ENCODE data around the gene CSNK1D.

The CSNK1D gene

DNA sequence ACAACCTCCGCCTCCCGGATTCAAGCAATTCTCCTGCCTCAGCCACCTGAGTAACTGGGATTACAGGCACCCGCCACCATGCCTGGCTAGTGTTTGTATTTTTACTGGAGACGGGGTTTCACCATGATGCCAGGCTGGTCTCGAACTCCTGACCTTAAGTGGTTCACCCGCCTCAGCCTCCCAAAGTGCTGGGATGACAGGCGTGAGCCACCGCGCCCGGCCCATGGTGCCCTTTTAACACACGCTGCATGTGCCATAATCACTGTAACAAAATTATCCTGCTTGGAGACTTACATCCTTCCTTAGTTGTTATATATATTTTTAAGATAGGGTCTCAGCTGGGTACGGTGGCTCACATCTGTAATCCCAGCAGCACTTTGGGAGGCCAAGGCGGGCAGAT is 38.5 kb upstream of the CSNK1D start:
- no peak for FAIRE-seq
- DNase-seq (ENCODE audit: insufficient read length, low spot score): no peak

DNA sequence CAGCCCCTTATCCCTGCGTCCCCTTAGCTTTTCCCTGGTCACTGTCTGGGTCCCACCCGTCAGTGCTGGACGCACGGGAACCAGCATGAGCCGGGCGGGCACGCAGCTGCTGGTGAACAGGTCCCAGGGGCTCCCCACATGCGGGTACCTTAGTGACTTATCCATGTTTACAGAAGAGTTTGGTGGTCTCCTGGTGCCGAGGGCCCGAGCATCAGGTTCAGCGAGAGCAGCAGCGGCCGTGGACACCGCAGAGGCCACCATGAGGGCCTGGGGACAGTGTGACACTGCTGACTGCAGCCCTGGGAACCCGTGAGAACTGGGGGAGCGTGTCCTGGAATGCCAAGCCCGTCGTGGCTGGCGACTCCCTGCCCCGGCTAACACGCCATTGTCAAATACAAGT is 37.4 kb upstream of the CSNK1D start:
- FAIRE-seq: no peak
- DNase-seq (ENCODE audit: insufficient read length, low spot score): no peak

DNA sequence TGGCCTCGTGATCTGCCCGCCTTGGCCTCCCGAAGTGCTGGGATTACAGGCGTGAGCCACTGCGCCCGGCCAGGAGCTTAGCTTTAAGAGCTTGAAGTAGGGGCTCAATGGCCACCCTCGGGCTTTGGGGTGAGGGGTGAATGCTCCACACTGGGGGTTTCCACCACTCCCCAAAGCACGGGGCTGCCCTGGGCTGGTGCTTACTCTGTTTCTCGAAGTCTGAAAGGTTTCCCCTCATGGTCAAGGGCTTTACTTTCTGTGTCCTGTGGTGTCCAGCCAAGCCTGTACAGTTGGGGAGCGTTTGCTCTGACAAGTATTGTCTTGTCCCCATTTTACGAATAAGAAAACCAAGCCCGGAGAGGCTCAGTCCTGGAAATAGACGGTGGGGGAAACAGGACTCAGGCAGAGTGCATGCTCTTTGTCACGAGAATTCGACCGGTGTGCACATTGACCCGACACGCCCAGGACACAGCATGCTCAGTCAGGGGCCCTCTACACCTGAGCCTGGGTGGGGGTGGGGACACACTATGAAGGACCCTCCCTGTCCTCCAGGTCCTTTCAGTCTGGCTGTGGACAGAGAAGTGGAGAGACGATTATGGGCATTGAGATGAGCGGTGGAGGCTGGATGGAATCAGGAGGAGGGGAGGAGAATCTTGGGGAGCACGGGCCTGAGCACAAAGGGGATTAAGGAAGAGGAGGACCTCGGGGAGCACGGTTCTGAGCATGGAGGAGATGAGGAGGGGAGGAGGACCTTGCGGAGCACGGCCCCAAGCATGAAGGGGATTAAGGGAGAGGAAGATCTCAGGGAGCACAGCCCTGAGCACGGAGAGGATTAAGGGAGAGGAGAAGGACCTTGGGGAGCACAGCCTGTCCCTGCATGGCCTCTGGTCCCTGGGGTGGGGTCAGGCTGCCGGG is 36.4 kb upstream of the CSNK1D start:
- no peak for FAIRE-seq
- DNase-seq (ENCODE audit: insufficient read length, low spot score): no peak

DNA sequence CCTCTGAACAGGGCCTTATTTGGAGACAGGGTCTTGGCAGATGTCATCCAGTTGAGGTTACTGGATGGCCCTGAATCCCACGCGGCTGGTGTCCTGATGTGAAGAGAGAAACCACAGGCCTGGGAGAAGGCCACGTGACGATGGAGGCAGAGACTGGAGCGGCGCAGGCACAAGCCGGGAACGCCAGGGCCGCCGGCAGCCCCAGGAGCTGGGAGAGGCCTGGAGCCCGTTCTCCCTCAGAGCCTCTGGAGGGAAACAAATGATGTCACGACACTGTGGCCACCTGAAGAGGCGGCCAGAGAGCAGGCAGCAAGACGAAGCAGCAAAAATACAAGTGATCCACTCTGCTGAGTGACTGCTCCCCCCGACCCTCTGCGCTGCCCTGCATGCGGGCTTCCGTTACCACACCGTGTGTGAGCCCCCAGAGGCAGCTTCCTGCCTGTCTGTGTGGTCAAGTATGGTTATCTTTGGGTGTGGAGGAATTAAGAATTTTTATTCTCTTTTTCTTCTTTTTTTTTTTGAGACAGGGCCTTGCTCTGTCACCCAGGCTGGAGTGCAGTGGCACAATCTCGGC is 32.3 kb upstream of the CSNK1D start:
- no peak for FAIRE-seq

DNA sequence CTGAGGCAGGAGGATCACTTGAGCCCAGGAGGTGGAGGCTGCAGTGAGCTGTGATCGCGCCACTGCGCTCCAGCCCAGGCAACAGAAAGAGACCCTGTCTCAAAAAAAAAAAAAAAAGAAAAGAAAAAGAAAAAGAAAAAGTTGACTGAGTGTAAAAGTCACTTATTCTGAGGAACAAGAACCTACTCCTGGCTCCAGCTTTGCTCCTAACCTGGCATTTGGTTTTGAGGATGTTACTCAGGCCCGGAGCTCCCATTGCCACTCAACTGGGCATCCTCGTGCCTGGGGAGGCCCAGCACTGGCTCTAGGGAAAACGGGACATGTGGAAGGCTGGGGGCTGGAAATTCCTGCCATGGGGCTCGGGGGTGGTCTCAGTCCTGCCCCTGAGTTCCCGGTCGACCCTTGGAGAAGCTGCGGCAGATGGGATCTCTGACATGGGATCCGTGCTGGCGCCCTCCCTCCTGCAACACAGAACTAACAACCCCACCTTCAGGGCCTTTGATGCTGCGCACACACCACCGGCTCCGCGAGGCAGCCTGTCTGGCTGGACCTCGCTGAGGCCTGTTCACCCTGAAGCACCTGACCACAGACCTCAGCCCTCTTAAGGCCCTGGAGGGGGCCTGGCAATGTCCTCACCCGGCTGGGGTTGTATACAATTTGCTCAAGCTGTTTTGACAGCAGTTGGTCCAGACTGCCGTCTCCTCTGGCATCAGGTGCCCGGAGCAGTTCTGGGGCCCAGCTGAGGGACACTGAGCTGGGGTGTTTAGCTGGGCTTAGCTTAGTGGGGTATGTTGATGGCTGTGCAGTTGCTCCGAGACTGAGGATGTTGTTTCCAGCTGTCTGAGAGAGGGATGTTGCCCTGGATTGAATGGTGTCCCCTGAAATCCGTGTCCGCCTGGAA is 31.6 kb upstream of the CSNK1D start:
- FAIRE-seq: no peak
- no peak for DNase-seq (ENCODE audit: insufficient read length, low spot score)

More for the DNA sequence above, 32.3 kb upstream of the CSNK1D start:
- no peak for DNase-seq (ENCODE audit: insufficient read length, low spot score)

DNA sequence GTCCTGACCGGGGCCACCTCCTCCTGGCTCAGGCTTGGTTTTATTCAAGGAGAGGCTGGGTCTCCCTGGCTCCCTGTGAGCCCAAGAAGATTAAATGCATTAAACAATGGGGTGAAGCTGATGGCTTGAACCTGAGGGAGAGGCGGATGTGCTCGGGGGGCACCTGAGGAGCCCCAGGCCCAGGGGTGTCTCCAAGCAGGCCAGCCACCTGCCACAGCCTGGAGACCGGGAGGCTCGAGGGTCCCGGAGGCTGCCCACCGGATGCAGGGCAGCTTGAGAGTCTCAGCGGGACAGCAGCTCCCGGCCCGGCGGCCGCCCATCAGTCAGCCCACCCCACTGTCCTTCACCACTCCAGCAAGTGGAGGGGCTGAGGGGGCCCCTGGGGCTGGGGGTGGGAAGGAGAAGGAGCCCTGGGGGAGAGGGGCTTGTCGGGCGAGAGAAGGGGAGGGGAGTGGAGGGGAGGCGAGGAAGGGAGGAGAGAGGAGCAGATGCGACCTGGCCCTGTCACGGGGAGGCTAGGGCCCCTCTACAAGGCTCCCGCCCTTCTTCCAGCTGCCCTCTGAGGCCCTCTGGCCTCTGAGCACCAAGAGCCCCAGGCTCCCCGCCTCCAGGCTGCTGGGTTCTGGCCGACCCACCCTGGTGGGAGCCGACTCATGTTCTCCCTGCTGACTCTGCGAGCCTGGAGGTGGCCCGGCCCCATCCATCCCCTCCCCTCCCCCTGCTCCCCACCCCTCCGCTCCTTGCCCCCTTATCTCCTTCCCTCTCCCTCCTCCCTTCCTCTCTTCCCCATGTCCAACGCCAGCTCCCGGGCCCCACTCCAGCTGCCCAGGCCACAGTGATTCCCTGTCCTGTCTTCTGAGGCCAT is 30.7 kb upstream of the CSNK1D start:
- DNase-seq (ENCODE audit: insufficient read length, low spot score): no peak
- no peak for FAIRE-seq

DNA sequence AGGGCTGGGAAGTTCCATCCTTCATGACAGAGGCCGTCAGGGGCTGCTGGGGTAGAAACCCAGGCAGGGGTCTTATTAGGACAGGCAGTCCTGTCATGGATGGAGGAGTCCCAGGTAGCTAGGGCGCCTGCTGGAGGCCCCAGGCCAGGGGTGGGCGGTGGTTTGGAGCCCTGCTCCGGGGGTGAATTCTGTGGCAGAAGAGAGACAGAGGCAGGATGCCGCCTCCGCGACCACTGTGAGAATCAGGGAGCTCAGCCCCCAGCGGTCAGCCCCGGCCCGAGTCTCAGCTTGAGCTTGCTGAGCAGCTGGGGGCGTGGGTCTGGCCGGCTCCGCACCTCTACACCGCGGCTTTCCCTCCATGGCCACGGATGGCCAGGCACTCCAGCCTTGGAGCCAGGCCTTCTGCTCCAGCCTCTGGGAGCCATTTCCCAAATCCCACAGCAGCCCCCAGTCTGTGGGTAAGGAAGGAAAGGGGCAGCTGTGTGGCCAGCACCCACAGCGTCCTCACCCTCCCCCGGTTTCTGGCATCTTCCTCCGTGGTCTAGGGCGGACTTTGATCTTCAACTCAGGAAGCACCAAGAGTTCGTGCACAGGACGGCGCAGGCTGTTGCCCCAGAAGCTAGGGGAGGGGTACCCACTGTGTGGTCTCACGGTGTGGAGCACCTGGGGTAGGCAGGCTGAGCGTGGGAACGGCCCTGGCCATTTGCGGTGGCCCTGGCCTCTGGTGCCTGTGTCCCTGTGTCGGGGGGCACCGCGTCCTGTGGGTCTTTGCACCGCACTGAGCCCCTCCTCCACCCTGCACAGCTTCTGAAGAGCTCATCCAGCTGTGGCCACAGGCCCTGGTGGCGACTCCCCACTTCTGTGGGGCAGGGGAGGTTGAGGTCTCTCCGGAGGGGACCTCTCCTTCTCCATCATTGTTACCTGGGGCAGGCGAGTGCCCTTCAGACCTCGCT is 29.8 kb upstream of the CSNK1D start:
- no peak for FAIRE-seq
- no peak for DNase-seq (ENCODE audit: insufficient read length, low spot score)

DNA sequence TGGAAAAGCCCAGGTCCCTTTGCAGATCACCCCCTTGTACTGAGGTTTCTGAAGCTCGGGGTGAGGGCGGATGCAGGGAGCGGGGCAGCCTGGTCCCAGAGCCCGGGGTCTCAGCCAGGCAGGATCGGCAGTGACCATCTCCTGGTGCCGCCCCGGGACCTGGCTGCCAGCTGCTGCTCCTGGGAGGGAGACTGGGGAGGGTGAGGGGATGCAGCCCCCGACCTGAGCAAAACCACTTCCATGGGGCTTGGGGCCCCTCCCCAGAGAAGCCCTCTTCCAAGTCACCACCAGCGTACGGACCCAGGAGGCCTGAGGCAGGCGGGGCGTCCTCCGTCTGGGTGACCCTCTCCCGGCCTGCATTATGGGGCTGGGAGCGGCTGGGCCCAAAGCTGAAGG is 29.1 kb upstream of the CSNK1D start:
- FAIRE-seq (no peak), DNase-seq (ENCODE audit: insufficient read length, low spot score) (no peak)

DNA sequence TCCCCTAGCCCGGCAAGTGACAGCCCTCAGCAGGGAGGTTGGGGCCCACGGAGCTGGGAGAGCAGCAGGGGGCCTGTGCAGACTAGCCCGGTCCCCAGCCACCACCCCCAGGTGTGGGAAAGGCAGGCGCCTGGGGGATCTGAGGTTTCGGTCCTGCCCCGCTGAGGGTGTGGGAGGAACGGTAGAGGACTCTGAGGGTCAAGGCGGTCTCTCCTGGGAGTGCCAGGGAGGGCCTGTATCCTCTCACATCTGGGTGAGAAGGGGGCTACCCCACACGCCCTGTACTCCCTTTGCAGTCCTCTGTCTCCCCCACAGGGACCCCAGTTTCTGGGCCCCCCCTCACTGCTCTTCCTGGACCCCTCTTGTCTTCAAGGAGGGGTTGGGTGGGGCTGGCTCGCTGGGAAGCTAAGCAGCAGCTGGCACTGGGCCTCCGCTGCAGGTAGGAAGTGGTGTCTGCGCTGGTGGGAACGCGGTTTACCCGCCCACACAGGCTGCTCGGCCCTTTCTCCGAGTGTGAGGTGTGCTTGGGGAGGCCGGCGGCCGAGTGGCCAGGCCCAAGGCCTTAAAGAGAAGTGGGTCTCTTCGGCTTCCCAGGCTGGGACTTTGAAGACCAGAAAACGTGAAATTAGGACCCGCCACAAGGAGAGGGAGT is 28.5 kb upstream of the CSNK1D start:
- FAIRE-seq (no peak), DNase-seq (ENCODE audit: insufficient read length, low spot score) (no peak)

DNA sequence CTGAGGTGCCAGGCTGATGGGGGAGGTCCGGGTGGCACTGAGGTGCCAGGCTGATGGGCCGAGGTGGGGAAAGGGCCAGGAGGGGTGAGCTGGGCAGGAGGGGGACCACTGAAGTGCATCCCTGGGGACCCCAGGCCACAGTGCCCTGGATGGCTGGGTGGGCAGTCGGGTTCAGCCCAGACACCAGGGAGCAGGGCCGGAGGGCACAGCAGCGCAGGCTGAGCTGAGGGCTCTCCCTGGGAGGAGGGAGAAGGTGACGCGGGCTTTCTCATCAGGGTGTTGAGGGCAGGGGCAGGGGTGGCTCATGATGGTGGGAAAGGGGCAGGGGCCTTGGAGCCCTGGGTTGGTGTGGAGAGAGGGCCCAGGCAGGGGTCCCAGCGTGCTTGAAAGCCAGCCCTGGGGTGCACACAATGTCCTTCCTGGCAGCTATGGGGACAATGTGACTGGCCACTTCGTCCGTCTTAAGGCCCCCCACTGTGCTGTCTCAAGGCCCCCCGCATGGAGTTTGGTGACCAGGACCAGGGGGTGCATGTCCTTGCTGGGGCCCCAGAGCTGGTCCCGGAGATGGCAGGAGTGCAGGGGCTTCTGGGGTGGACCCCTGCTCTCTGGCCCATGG is 27.9 kb upstream of the CSNK1D start:
- FAIRE-seq: no peak
- DNase-seq (ENCODE audit: insufficient read length, low spot score): no peak

DNA sequence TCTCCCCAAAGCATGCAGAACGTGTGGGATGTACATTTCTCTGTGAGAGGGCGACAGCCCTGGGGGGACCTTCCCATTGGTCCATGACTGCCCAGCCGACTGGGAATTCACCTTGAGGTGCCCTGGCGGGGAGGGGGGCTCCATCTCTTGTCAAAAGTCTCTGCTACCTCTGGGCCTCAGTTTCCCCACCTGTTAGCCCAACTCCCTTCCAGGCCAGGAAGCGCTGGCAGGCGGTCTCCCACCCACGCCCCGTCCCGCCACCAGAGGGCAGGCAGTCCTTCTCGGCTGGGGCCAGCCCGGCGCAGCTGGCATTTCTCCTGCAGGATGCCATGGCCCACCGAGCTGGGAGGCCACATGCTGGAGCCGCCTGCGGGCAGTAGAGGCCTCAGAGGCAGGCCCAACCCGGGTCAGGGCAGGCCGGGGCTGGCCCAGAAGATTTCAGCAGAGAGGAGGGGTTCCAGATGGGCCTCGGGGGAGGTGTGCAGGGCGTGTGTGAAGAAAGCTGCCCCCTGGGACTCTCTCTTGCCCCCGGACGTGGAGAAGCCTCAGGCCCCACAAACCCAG is 27.3 kb upstream of the CSNK1D start:
- no peak for FAIRE-seq
- no peak for DNase-seq (ENCODE audit: insufficient read length, low spot score)

DNA sequence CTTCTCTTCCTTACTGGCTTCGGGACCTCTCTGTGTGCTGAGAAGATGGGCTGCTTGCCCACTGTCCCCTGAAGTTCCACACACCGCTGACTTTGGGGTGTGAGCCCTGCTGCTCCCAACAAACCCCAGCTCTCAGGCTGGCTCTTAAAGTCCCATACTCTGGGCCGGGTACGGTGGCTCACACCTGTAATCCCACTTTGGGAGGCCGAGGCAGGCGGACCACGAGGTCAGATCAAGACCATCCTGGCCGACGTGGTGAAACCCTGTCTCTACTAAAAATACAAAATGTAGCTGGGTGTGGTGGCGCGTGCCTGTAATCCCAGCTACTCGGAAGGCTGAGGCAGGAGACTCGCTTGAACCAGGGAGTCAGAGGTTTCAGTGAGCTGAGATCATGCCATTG is 26.7 kb upstream of the CSNK1D start:
- FAIRE-seq: no peak

DNA sequence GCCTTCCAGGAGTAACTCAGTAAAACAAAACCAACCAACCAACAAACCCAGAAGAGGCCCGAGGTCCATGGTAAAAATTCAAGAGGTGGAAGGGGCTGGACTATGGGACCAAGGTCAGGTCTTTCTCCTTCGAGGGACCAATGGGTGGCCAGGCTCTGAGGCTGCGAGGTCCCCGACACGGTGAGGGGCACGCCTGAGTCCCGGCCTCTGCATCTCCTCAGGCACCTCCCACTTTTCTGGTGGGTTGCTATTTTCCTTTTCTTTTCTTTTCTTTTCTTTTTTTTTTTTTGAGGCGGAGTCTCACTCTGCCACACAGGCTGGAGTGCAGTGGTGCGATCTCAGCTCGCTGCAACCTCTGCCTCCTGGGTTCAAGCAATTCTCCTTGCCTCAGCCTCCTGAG is 26.0 kb upstream of the CSNK1D start:
- FAIRE-seq: no peak

More for the DNA sequence above, 26.7 kb upstream of the CSNK1D start:
- DNase-seq (ENCODE audit: insufficient read length, low spot score): no peak

DNA sequence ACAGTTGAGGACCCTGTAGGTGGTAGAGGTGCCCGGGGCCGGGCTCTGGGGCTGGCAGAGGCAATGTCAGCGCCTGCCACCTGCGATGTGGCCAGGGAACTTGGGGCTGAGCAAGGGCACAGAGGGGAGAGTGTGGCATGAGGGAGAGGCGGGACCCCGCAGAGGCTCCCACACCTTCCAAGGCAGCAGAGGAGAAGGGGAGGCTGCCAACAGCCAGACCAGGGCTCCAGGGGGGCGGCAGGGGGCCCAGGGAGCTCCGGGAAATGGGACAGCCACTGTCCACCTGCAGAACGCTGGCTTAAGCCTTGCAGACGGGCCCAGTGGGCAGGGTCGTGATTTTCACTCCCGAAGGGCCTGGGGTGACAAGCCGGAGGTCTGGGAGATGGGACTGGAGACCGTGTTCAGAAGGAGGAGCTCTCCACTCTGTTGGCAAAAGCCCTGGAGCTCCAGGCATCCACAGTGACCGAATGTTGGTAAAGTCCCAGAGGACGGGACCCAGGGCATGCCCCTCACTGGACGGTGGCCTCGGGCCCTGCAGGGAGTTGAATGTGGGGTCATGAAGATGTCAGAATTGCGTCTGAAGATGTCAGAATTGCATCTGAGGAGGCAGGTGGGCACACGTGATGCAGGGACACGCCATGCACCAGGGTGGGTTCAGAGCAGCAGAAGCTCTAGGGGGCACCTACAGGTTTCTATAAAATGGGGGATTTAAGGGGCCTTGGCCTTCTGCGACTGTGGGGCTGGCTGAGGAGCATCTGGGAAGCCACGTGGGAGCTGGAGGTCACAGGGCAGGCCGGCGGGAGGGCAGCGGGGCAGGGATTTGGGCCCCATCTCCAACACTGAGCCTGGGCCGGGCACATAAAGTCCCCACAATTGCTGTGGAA is 25.3 kb upstream of the CSNK1D start:
- DNase-seq (ENCODE audit: insufficient read length, low spot score) (no peak), FAIRE-seq (no peak)

More for the DNA sequence above, 26.0 kb upstream of the CSNK1D start:
- DNase-seq (ENCODE audit: insufficient read length, low spot score): no peak

DNA sequence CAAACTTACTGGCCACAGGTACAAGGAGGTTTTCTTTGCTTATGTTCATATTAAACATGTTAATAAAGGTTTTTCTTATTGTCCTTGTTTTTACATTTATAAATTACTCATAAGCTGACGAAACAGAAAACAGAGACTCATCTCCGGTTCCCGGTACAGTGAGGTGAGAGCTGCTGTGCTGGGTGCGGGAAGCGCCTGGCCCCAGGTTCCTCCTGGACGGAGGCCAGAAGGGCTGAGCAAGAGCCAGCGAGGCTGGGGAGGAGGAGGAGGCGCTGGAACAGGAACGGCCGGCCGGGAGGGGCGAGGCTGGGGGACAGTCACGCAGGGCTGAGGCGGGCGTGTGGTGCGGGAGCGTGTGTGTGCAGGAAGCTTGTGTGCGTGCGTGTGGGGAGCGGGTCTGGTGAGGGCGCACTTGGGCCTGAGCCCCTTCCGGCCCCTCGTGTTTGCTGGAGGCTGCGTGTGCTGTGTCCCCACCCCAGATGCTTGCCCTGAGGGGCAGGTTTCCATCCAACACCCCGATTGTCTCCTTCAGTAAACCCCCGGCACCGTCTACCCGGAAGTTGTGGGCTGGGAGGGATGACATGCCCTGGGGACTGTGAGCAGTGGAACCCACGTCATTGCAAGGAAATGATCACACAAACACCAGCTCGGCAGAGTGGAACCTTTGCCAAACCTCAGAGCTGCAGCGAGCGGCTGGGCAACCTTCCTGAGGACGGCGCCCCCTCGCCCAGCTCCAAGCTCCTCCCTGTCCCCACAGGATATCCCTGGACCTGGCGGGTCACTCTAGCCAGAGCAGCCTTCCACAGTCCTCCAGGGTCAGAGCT is 24.4 kb upstream of the CSNK1D start:
- DNase-seq (ENCODE audit: insufficient read length, low spot score) (peak; percentile 90), FAIRE-seq (peak; percentile 89)

DNA sequence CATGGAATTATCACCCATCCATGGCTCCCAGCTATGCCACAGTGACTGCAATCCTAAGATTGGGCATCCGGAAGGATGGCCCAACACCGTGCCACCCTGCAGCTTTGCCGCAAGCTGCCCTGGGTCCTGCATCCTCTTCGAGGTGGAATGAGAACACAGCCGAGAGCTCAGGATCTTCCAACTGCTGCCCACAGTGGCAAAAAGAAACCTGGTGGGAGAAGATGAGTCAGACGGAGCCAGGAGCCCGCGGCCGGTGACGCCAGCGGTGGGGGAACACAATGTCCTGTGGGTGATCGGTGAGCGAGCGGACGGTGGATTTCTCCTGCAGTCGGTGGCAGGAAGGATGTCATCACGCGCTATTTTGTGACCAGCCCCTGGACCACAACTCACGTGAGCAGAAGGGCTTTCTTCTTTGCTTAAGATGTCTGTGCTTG is 23.8 kb upstream of the CSNK1D start:
- DNase-seq (ENCODE audit: insufficient read length, low spot score): no peak
- FAIRE-seq: peak; percentile 72
